GM19239 (cell line): ENCODE data around the gene NPIPB13.
"Not testable (repeated sequence)": the region's sequence is repeated elsewhere in the genome, so short reads cannot be mapped to it uniquely, and the experiment has no call there.

Source experiments
- DNase-seq: peaks from one replicate; pipeline ENCODE4 v3.0.0; 2011; ENCODE audit warnings: low spot score; ENCODE audit not compliant: insufficient read length
- FAIRE-seq: peaks from 2 replicates; lab custom pipeline; 2011; peaks lifted over from hg19 to GRCh38; lab: Jason Lieb, UNC

NPIPB13 gene

GRCh38 chr16:30248379-30248778 is at the start of gene NPIPB13:
Gene NPIPB13 (minus strand): TSS chr16:30248479. CDS start chr16:30245573, 2,906 bp downstream.
- DNase-seq, FAIRE-seq: not testable (repeated sequence)

GRCh38 chr16:30282357-30282756 is 34.1 kb upstream of the NPIPB13 start:
- DNase-seq, FAIRE-seq: not testable (repeated sequence)

- DNase-seq, FAIRE-seq: not testable (repeated sequence)
Measured at GRCh38 chr16:30278523-30278922, 30.2 kb upstream of the NPIPB13 start.

GRCh38 chr16:30217082-30217481 is 31.2 kb downstream of the NPIPB13 start:
- DNase-seq = not testable (repeated sequence)

GRCh38 chr16:30211414-30211813 is 36.9 kb downstream of the NPIPB13 start:
- FAIRE-seq, DNase-seq: not testable (repeated sequence)

More at GRCh38 chr16:30217082-30217481, 31.2 kb downstream of the NPIPB13 start:
- FAIRE-seq = not testable (repeated sequence)

DNA sequence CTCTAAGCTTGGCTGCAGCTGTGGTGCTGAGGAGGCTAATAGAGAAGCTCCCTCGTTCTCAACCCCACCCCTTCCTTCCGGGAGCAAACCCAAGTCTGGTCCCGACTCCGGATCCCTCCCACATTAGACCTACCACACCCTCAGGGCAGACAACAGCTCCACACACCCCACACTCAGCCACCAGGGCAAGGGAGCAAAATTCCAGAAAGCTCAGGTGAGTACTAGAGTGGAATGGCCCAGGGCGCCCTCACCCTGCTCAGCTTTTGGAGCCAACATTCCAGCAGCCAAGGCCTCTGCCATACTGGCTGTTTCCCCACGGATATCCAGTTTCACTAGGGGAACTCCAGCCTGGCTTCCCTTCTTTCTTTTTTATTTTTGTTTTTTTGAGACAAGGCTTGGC is 39.2 kb downstream of the NPIPB13 start:
- DNase-seq, FAIRE-seq: not testable (repeated sequence)

- not testable (repeated sequence) for FAIRE-seq, DNase-seq
Measured at GRCh38 chr16:30207063-30207704, 41.1 kb downstream of the NPIPB13 start.

DNA sequence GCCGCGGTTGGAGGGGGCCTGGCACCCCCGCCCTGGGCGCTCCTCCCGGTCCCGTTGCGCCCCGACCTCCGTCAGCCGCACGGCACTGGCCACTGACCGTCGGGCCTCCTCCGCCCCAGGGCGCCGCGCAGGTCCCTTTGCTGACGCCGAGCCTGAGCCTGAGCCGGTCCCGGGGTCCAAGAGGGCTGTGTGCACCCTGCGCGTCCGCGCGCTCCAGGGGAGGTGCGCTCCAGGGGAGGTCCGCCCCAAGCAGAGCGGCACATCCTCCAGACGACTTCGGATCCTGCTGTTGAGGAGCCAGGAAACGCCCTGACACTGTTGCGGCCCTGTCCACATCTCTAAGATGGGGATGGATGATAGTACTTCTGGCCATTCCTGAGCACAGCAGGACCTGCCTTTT is 42.0 kb downstream of the NPIPB13 start:
- DNase-seq, FAIRE-seq: not testable (repeated sequence)

- DNase-seq, FAIRE-seq: not testable (repeated sequence)
Measured at GRCh38 chr16:30205541-30206236, 42.6 kb downstream of the NPIPB13 start.

DNA sequence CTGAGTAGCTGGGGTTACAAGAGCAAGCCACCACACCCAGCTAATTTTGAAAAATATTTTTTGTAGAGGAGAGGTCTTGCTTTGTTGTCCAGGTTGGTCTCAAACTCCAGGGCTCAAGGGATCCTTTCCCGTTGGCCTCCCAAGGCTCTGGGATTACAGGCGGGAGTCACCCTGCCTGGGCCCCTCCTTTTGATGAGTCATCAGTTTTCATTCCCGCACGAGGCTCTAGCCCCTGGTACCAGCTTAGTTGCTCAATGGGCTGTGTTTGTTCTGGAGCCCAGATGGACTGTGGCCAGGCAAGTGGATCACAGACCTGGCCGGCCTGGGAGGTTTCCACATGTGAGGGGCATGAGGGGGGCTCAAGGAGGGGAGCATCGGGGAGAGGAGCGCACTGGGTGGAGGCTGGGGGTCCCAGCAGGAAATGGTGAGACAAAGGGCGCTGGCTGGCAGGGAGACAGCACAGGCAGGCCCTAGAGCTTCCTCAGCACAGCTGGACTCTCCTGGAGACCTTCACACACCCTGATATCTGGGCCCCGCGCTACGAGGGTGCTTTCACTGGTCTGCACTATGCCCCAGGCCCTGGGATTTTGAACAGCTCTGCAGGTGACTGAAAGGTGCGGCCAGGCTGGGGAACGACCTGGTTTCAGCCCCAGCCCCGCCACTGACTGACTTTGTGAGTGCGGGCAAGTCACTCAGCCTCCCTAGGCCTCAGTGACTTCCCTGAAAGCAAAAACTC is 48.5 kb downstream of the NPIPB13 start:
- FAIRE-seq, DNase-seq: not testable (repeated sequence)

DNA sequence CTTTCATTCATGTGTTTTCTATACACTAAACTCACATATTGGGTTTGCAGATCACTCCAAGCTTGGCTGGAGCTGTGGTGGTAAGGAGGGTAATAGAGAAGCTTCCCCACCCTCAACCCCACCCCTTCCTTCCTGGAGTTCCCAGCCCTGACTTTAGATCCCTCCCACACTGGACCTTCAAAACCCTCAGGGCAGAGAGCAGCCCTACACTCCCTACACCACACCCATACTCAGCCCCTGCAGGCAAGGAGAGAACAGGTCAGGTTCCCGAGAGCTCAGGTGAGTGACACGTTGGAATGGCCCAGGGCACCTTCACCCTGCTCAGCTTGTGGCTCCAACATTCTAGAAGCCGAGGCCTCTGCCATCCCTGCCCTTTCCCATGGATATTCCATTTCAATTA is 49.2 kb downstream of the NPIPB13 start, which contains the start of gene SULT1A3:
SULT1A3 (plus strand) TSS at position 207 of the 400 bp plus-strand sequence. CDS start 1,474 bp downstream, outside the sequence.
- FAIRE-seq, DNase-seq: not testable (repeated sequence)
